MM.1S (cell line): ENCODE results near the gene ISG20.

Experiments used
- EZH2 ChIP-seq: fragments of 300-600 bp; sonication (generic); optimal IDR thresholded peaks from 2 replicates; pipeline ENCODE3; 2017; ENCODE audit warnings: low read depth, mild to moderate bottlenecking, antibody characterized with exemption, low read length, mixed read lengths
- EZH2phosphoT487 ChIP-seq: fragments of 300-600 bp; sonication (generic); IDR thresholded peaks from 2 replicates; pipeline ENCODE4 v1.6.1; 2018; ENCODE audit warnings: antibody characterized with exemption, low read length
- TF ChIP-seq, protein P1 (sequence below): fragments of 300-600 bp; sonication (generic); IDR thresholded peaks from 2 replicates; pipeline ENCODE4 v1.5.1; 2016; ENCODE audit warnings: antibody characterized with exemption, low read length, mixed read lengths

DNA sequence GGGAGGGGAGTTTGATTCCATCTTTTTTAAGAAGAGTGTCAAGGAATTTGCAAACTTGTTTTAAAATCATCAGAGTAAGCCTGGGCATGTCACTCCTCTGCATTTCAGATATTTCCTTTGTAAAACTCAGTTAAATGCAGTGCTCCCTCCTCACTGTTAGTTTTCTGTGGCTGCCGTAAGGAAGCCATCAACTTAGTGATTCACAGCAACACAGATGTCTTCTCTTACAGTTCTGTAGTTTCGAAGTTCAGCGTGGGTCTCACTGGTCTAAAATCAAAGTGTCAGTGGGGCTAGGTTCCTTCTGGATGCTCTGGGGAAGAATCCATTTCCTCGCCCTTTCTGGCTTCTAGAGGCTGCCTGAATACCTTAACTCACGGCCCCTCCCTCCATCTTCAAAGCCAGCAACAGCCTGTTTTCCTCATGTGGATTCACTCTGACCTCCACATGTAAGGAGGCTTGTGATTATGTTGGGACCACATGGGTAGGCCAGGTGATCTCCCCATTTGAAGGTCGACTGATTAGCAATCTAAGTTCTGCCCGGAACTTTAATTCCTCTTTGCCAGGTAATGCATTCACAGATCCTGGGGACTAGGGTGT is 12.4 kb downstream of the ISG20 start:
- TF ChIP-seq, protein P1, sequence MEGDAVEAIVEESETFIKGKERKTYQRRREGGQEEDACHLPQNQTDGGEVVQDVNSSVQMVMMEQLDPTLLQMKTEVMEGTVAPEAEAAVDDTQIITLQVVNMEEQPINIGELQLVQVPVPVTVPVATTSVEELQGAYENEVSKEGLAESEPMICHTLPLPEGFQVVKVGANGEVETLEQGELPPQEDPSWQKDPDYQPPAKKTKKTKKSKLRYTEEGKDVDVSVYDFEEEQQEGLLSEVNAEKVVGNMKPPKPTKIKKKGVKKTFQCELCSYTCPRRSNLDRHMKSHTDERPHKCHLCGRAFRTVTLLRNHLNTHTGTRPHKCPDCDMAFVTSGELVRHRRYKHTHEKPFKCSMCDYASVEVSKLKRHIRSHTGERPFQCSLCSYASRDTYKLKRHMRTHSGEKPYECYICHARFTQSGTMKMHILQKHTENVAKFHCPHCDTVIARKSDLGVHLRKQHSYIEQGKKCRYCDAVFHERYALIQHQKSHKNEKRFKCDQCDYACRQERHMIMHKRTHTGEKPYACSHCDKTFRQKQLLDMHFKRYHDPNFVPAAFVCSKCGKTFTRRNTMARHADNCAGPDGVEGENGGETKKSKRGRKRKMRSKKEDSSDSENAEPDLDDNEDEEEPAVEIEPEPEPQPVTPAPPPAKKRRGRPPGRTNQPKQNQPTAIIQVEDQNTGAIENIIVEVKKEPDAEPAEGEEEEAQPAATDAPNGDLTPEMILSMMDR: no peak
- TF ChIP-seq EZH2 (no peak), EZH2phosphoT487 (no peak)
